Posterior vena cava (tissue), 2 donors: ENCODE measurements around the gene FBXO41. TPM values are rescaled to one million over a fixed set of nuclear protein-coding genes. Genes with fewer than 3 reads are reported as not detected.
A peak's percentile ranks its signal among the peaks of the same experiment; 100 is the strongest.
"Not testable (repeated sequence)": the region's sequence is repeated elsewhere in the genome, so short reads cannot be mapped to it uniquely, and the experiment has no call there.

Source experiments
- DNase-seq: peaks from one replicate; pipeline ENCODE4 v3.0.0-alpha.2; 2020; ENCODE audit warnings: low spot score
- intact Hi-C, 2 donors: fragments of 100-400 bp; cut with DNase I; formaldehyde crosslinking; loops; one replicate each; pipeline versions ENCODE4 v1.14.1 to v1.14.2; 2022 to 2023
- total RNA-seq, 2 donors: library from RNA; stranded (reverse); fragmentation: NEBNext Ultra II Directional; extraction: Animal tissue kit (Norgen Biotek cat#: 25700); gene quantifications; one replicate each; pipeline ENCODE4 v1.2.1, GENCODE V29; 2021
- donor health status: DM: yes; HTN: yes; CAD: no.
- donor health status: DM: yes; HTN: yes; CAD: no.

FBXO41 gene
- total RNA-seq, 2 donors from 2014 or later = 1.4 to 1.8 TPM

DNA sequence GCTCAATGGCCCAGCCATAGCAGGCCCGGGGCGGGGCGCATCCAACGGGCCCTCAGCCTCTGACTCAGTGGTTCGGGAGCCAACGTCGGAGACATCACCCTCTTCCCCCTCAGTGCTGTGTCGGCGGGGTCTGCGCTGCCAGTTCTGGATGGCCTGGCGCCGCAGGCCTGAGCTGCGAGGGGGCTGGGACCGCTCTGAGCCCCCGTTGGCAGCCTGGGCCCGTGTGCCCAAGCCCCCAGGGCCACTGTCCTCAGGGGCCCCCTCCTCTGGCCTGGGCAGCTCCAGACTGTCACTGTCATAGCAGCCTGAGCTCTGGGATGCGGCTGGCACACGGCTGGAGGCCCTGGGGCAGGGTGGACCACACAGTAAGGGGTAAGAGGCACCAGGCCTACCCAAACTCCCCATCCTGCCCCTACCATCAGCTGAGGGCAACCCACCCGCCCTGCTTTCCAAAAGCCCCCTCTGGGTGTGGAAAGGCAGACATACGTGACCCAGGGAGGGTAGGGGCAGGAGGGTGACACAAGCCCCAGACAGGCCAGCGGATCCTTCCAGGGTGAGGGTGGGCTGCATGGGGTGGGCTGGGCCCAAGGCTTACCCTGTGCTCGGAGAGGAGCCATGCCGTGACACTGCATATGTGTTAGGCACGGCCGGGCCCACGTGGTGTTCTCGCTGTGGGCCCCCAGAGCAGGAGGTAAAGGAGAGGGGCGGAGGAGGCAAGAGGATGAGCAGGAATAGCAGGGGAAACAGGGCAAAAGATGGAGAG, 18.8 kb downstream of the FBXO41 start:
- intact Hi-C loops = no loop called here
- DNase-seq = peak; percentile 62

DNA sequence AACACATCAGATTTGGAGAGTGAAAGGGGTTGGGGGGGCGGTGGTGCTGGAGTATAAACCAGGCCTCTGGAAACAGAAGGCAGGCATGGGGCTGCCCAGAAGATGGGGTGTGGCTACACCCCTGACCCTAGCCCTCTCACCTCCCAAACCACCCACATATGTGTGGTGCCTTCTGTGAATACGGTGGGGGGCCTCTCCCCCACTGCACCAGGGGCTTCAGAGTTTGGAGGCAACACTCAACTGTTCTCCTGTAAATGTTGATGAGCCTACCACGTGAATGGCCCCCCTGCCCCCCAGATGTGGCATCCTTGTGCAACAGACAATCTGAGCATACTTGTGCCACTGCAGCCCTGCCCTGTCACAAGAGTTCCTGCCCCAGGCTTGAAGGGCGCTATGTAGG, 19.5 kb downstream of the FBXO41 start:
- intact Hi-C loops = no loop called here
- peak; percentile 40 for DNase-seq

DNA sequence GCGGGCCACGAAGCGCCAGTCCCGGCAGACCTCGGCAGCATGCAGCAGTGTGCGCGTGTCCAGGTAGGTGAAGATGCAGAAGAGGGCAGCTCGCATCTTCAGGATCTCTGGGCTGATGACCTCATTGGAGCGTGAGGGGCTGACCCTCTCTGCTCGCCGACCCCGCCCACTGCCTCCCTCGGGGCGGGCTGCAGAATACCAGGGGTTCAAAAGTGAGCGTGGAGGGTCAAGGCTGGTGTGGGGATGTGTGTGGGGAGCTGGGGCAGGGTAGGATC, 20.0 kb downstream of the FBXO41 start:
- intact Hi-C loops = no loop called here
- DNase-seq = peak; percentile 64

DNA sequence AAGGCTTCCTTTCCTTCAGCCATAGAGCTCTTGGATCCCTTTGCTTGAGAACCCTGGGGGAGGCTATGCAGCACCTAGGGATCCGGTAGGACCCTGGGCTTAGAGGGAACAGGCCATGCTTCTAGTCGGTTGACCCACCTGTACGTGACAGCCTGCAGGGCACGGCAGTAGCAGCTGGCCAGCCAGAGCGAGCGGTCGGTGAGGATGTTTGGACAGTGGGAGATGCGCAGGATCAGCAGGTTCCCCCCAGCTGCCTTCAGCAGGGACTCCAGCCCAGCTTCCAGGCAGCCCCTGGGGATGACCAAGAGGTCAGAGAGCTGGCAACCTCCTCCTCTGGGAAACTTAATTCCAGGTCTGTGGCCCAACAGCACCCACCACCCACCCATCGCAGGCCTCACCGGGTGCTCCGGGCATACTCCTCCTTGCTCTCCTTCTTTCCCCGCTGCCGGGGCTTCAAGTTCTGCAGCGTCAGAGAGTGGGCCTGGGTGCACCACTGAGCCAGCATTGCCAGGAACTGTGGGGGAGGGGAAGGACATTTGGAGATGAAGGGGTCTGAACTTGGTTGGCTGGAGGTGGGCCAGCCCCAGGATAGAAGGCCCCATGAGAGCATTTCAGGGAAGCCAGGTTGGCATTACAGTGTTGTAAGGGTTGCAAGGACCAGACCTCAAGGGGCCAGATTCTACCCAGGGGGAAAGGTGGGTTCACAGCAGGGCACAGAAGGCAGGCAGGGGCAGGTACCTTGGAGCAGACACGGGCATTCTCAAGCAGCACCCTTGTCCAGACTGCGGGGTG, 20.5 kb downstream of the FBXO41 start:
- DNase-seq = peak; percentile 77
- intact Hi-C loops = no loop called here

DNA sequence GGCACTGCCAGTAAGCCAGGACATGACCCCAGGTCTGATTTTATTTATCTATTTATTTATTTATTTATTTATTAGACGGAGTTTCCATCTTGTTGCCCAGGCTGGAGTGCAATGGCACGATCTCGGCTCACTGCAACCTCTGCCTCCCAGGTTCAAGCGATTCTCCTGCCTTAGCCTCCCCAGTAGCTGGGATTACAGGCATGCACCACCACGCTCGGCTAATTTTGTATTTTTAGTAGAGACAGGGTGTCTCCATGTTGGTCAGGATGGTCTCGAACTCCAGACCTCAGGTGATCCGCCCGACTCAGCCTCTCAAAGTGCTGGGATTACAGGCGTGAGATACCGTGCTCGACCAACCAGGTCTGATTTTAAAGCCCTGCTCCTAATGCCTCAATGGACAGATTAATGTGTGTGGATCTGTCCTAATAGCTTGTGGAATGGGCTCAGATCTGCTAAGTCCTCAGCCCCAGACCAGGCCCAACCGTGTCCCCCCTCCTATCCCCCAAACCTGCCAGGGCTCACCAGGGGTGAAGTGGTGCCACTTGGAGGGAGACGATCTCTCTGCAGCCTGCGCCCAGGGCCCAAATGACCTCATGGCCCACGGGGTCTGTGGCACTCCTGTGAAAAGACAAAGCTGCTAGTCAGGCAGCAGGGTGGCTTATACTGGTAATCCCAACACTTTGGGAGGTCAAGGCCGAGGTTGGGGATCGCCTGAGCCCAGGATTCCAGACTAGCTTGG, 21.4 kb downstream of the FBXO41 start:
- peak; percentile 49 for DNase-seq
- intact Hi-C loops = not testable (repeated sequence)

DNA sequence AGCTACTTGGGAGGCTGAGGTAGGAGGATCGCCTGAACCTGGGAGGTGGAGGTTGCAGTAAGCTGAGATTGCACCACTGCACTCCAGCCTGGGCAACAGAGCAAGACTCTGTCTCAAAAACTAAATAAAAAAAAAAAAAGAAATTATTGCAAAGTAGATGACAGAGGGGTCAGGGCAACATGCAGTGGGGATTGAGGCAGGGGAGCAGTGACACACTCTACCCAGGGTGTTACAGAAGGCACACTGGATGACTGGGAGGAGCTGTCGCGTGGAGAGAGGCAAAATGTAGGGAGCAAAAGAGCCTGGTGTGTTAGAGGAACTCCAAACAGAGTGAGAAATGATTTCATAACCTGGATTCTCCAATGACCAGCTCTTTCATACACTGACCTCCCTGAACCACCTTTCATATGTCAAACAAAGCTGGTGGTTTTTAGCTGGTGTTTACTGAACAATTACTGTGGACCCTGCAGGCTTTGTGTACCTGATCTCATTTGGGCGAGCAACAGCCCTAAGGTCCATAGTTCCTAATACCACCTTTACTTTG, 22.1 kb downstream of the FBXO41 start:
- intact Hi-C loops = no loop called here
- no peak for DNase-seq

DNA sequence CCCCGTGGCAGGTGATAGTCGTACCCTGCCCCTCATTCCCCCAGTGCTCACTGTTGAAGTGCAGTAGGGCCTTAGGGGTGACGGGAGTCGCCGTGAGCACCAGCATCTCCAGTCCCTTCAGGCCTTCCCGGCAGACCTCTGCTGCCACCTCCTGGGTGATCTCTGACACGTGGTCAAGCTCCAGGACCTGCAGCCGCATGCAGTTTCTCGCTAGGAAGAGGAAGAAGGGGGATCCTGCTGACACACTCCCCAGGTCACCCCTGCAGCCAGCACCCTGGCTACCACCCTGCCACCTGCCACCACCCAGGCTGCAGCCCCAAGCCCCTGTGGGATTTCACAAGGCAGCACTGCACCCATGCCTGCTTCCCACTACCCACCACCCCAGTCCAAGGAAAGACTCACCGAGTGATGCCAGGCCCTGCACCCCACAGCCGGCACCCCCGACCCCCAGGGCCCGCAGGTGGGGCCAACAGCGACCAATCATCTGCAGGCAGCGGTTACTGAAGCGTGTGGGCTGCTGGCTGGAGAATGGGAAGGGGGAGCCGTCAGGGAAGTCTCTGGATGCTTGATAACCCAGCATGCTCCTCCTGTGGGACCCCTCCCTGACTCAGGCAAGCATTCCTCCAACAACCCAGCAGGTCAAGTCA, 23.8 kb downstream of the FBXO41 start:
- DNase-seq = peak; percentile 79
- intact Hi-C loops = no loop called here

DNA sequence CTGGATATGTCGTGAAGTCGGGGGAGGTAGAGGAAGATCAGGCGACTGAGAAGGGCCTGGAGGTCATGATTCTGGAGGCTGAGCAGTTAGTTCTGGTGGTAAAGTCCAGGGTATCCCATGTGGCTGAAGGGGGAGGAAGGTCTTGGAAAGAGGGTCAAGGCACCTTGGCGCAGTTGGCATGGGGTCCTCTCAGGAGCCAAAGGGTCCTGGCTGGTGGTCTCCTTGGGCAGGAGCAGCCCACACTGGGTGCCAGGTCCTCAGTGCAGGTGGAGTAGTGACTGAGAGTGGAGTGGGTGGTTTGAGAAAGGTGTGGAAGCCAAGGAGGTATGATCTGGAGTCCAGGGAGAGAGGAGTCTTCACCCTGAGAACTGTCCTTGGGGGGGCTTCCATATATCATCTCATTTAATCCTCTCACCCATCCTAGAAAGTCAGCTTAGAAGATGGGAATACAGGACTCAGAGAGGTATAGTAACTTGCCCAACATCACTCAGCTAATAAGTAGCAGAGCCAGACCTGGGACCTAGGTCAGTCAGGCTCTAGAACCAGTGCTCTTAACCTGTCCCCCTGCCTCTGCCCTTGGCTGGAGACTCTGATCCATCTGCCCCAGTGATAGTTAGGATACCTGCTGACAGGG, 24.5 kb downstream of the FBXO41 start:
- DNase-seq = no peak
- intact Hi-C loops = no loop called here

DNA sequence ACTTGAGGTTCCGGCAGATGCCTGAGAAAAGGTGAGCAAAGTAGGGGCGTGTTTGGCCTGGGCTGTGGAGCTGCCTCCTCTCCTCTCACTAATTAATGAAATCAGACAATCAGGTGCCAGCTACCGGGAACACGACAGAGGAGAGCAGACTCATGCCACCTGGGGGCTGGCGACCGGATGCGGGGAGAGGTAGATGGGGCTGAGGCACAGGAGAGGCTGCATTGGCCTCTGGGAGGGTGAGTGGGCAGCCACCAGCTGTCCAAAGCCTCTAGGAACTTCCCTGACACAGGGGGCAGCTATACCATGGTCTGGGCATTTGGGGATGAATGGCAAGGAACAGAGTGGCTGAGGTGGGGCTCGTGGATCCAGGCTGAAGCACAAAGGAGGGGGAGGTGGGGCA, 25.0 kb downstream of the FBXO41 start:
- DNase-seq = peak; percentile 61
- intact Hi-C loops = no loop called here

DNA sequence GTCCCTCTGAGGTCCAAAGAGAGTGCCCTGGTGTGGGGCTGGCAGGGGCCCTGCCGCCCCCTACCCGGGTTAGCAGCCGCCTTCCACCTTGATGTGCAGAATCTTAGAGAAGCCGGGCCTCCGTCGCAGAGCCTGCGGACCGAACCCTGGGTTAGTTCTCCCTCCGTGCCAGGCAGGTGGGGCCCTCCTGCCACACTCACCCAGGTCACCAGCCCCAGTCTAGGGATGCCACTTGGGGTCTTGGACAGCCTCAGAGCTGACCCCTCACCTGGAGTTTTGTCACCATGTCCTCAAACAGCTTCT, 25.4 kb downstream of the FBXO41 start:
- peak; percentile 64 for DNase-seq
- intact Hi-C loops = no loop called here

DNA sequence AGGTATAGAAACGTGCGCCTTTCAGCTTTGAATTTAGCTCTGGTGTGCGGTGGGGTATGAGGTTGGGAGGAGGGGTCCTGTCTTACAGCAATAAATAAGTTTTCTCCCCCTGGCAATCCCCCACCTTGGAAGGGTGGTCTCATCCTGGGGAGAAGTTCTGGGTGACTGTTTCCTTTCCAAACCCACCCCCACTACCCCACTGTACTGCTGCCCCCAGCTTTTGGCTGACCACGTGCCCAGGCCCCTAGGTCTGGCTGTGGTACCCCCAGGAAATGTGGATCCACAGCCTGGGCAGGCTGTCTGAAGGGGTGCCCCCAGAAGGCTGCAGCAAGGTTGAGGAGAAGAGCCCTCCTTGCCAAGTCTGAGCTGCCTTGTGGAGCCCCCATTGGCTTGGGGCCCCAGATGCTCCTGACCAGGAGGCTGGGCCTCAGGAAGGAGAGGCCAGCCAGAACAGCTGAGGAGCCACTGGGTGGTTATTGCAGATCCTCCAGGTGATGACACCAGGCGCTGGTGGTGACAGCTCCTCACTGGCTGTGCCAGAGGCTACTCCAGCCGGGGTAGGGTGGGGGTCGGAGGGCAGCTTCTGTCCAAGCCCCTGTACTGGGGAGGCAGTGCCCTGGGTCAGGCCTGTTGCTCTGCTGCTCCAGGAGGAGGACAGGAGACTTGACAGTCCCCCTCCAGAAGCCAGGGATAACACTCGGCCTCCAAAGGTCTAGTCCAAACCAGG, 25.9 kb downstream of the FBXO41 start:
- intact Hi-C loops = no loop called here
- DNase-seq = peak; percentile 65

DNA sequence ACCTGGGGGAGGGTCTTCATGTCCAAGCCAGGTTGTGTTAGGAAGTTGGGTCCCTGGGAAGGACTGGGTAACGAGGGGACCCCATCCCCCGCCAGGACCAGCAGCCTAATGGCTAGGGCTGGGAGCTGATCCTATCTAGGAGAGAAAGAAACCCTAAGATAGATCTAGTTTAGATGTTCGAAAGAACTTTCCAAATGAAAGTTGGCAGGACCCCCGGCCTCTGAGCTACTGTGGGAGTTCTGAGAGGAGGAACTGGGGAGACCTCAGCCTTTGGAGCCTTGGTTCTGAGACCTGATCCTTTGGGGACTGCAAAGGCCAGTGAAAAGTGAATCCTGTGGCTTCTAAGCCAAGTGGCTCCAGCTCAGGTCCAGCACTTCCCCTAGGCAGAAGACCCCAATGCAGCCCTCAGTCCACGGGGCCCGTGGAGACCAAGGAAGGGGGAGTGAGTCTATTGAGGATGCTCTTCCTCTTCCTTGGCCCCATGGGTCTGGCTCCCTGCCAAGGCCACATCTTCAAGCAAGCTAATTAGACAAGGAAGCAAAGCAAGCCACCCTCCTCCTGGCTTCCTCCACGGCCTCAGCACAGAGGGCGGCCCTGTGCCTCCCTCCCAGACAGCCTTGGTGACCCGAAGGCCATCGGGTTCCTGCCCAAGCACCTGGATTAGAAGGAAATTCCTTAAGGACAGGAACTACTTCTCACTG, 26.7 kb downstream of the FBXO41 start:
- DNase-seq = peak; percentile 84

DNA sequence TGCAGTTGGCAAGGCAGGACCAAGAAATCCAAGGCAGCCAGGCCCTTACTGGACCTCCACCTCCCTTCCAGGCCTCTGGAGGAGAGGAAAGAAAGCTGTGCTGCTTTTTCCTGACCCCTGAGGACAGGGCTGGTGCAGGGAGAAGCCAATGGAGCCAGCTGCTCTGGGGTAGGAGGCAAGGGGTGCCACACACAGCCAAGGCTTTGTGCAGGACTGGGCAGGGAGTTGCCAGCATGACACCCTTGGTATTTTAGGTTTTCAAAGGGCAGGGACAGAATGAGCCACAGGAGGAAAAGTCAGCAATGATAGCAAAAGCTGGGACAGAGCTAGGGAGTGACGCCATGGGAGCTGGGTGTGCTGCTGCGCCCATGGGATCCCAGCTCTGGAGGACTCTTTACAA, 27.3 kb downstream of the FBXO41 start:
- peak; percentile 34 for DNase-seq
- intact Hi-C loops = no loop called here

More for the DNA sequence above, 26.7 kb downstream of the FBXO41 start:
- intact Hi-C loops = no loop called here

DNA sequence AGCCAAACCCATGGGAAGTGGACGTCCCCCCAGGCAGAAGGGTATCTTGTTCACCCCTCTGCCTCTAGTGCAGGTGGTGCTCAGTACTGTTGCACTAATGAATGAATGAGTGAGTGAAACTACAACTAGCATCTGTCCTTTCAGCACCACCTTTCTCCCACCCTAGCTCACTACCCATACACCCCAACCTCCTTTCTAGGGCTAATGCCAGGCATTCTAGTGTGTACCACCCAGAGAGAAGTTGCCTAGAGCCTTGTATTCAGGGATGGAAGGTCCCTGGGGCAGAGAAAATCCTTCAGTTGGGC, 27.7 kb downstream of the FBXO41 start:
- no peak for DNase-seq
- intact Hi-C loops = no loop called here

DNA sequence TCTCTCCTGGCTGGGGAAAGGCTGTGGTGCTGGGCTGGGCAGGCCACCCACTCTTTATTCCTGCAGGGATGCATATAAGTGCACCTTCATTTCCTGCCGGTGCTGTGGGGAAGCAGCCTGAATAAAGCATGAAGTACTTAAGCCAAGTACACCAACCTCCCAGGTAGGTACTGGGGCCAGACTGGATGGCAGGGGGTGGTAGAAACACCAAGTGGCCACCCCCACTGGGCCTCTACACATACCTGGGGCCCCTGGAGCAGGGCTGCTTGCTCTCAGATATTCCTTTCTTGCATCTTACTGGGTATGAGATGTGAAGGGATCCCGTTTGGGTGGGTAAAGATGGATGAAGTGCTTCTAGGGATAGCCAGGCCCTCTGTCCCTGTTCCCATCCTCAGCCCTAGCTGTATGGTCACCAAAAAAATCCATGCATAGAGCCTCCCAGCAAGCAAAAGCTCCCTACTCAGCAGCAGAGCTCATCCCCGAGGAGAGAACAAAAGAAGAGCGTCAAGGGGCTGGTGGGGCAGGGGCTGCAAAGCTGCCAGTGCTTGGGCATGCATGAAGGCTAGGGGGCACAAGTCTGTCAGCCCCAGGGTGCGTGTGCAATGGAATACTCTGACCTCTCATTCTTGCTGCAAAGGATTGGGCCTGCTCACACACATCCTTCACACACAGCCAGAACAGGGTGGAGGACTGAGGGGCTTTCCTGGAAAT, 28.2 kb downstream of the FBXO41 start:
- peak; percentile 47 for DNase-seq
- intact Hi-C loops = no loop called here

DNA sequence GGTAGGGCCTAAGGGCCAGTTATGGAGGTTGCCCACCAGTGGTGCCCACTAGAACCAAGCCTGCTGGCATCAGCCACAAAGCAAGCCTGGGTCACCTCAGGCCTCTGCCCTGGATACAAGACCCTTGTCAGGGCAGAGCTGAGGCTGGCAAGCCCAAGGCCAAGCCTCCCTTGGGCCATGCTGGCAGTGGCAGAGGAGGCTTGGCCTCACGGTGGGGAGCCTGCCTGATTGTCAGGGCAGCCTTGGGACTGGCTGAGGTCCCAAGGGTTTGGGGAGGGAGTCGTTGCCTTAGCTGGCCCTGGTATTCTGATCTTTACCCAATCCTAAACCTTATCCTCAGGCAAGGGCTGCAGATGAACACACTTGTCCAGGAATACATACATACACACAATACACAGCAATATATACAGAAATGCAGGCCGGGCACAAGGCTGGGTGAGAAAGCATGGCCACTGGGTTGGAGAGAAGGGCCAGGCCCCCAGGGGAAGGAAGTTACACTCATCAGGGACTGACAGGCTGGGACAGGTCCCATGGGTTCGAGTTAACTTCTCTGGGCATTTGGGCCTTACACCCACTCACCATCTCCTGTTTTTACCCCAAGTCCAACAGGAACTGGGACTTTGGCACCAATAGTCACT, 29.2 kb downstream of the FBXO41 start:
- intact Hi-C loops = no loop called here
- peak; percentile 72 for DNase-seq

DNA sequence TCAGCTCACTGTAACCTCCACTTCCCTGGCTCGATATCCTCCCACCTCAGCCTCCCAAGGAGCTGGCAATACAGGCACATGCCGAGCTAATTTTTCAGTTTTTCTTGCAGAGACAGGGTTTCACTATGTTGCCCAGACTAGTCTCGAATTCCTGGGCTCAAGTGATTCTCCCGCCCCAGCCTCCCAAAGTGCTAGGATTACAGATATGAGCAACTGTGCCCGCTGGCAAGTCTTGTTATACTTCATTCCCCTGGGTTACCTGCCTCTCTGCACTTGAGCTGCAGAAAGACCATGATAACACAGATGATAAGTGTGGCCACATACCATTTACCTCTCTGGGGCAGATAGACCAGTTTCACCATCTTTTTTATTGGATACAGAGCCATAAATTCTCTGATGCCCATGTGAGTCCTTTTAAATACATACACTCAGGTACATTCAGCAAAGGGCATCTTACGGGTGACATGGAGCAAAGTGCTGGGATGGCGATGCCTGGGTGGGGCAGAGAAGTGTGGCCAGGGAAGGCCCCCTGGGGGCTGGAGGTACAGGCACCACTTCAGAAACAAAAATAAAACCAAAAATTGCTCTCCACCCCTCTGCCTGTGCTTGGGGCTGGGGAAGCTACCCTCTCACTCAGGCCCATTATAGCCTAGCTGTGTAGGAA, 29.8 kb downstream of the FBXO41 start:
- intact Hi-C loops = no loop called here
- DNase-seq = peak; percentile 34
